ENCODE results near the gene TPGS1.

TPGS1 gene

GRCh38 chr19:554817-555216 lies 47.5 kb downstream of the TPGS1 start:
- H3K27me3 ChIP-seq (ENCODE audit: control insufficient read depth, low read length), result no peaks in the 10 kb centered on the region
- no peaks in the 10 kb centered on the region for H4K20me1 ChIP-seq (ENCODE audit: control insufficient read depth, insufficient read depth, low read depth, low read length)

GRCh38 chr19:555474-555808 lies 48.1 kb downstream of the TPGS1 start:
- H3F3A ChIP-seq (ENCODE audit: control insufficient read depth, insufficient read depth), result no peaks in the 10 kb centered on the region

More at GRCh38 chr19:554817-555216, 47.5 kb downstream of the TPGS1 start:
- no peak overlapping the region for H3K4me3 ChIP-seq (ENCODE audit: low read length)
- no peaks in the 10 kb centered on the region for H3K9me3 ChIP-seq (ENCODE audit: control insufficient read depth, insufficient read depth, low read length)
- no peaks in the 10 kb centered on the region for H3K79me2 ChIP-seq (ENCODE audit: control insufficient read depth, low read length)
- H3K4me2 ChIP-seq (ENCODE audit: low read length), result no peak overlapping the region
- H3K9me2 ChIP-seq (replicated peaks; ENCODE audit: control insufficient read depth, low read length), result no peaks in the 10 kb centered on the region
- H3K27ac ChIP-seq (ENCODE audit: low read depth, low read length), result no peak overlapping the region
- no peaks in the 10 kb centered on the region for H3K36me3 ChIP-seq (ENCODE audit: control insufficient read depth, low read length)
- no peaks in the 10 kb centered on the region for H3K4me1 ChIP-seq (ENCODE audit: control insufficient read depth, low read length)
- H3F3A ChIP-seq (ENCODE audit: control insufficient read depth, insufficient read depth), result no peaks in the 10 kb centered on the region
- no peak for TF ChIP-seq EZH2phosphoT487 (IDR thresholded peaks at IDR 0.05; ENCODE audit: borderline replicate concordance, low read length)
- TF ChIP-seq CTCF (IDR thresholded peaks at IDR 0.05; ENCODE audit: low read depth, low read length, poor library complexity, severe bottlenecking), result no peak

GRCh38 chr19:556611-557382 lies 49.5 kb downstream of the TPGS1 start:
- Histone ChIP-seq H3K4me2 (ENCODE audit: low read length) (no peak overlapping the region), H3K4me1 (ENCODE audit: control insufficient read depth, low read length) (no peaks in the 10 kb centered on the region), H3K79me2 (ENCODE audit: control insufficient read depth, low read length) (no peaks in the 10 kb centered on the region), H3K27ac (ENCODE audit: low read depth, low read length) (no peak overlapping the region), H3K36me3 (ENCODE audit: control insufficient read depth, low read length) (no peaks in the 10 kb centered on the region), H4K20me1 (ENCODE audit: control insufficient read depth, insufficient read depth, low read depth, low read length) (no peaks in the 10 kb centered on the region), H3F3A (ENCODE audit: control insufficient read depth, insufficient read depth) (no peaks in the 10 kb centered on the region), H3K9me3 (ENCODE audit: control insufficient read depth, insufficient read depth, low read length) (no peaks in the 10 kb centered on the region), H3K4me3 (ENCODE audit: low read length) (no peak overlapping the region), H3K27me3 (ENCODE audit: control insufficient read depth, low read length) (no peaks in the 10 kb centered on the region), H3K9me2 (replicated peaks; ENCODE audit: control insufficient read depth, low read length) (no peaks in the 10 kb centered on the region)
- TF ChIP-seq CTCF (IDR thresholded peaks at IDR 0.05; ENCODE audit: low read depth, low read length, poor library complexity, severe bottlenecking), result no peak

More at GRCh38 chr19:555474-555808, 48.1 kb downstream of the TPGS1 start:
- Histone ChIP-seq H3K36me3 (ENCODE audit: control insufficient read depth, low read length) (no peaks in the 10 kb centered on the region), H3K9me2 (replicated peaks; ENCODE audit: control insufficient read depth, low read length) (no peaks in the 10 kb centered on the region), H3K4me2 (ENCODE audit: low read length) (no peak overlapping the region), H4K20me1 (ENCODE audit: control insufficient read depth, insufficient read depth, low read depth, low read length) (no peaks in the 10 kb centered on the region), H3K4me1 (ENCODE audit: control insufficient read depth, low read length) (no peaks in the 10 kb centered on the region), H3K27ac (ENCODE audit: low read depth, low read length) (no peak overlapping the region), H3K4me3 (ENCODE audit: low read length) (no peak overlapping the region), H3K27me3 (ENCODE audit: control insufficient read depth, low read length) (no peaks in the 10 kb centered on the region), H3K79me2 (ENCODE audit: control insufficient read depth, low read length) (no peaks in the 10 kb centered on the region), H3K9me3 (ENCODE audit: control insufficient read depth, insufficient read depth, low read length) (no peaks in the 10 kb centered on the region)
- TF ChIP-seq EZH2phosphoT487 (IDR thresholded peaks at IDR 0.05; ENCODE audit: borderline replicate concordance, low read length), result no peak
- TF ChIP-seq CTCF (IDR thresholded peaks at IDR 0.05; ENCODE audit: low read depth, low read length, poor library complexity, severe bottlenecking), result no peak
